GM23338 (cell line): ENCODE data around the gene KRTAP4-3. TPM values are rescaled to one million over a fixed set of nuclear protein-coding genes. Genes with fewer than 3 reads are reported as not detected.

Experiments
- ATAC-seq: fragments of 200-7000 bp; cut with Tn5 transposase; 3 replicates; pipeline ENCODE4 v1.9.1; 2020
- DNase-seq: peaks from one replicate; pipeline ENCODE4 v3.0.0-alpha.2; 2015; ENCODE audit warnings: low spot score
- H2AFZ ChIP-seq: fragments of 200-600 bp; sonication (generic); 2 replicates; pipeline ENCODE4 v1.8.0; 2016; ENCODE audit warnings: antibody characterized with exemption, mild to moderate bottlenecking, moderate library complexity
- H3F3A ChIP-seq: fragments of 200-600 bp; sonication (generic); replicated peaks from 2 replicates; pipeline ENCODE4 v1.8.0; 2017; ENCODE audit warnings: antibody characterized with exemption, mixed run types, low read depth
- H3K27ac ChIP-seq: fragments of 200-600 bp; sonication (generic); 2 replicates; pipeline ENCODE4 v1.6.1; 2016; ENCODE audit warnings: low read depth
- H3K27me3 ChIP-seq: fragments of 200-600 bp; sonication (generic); 2 replicates; pipeline ENCODE4 v1.8.0; 2016; ENCODE audit warnings: mild to moderate bottlenecking, mixed run types, moderate library complexity; ENCODE audit not compliant: insufficient read depth
- H3K36me3 ChIP-seq: fragments of 200-600 bp; sonication (generic); 2 replicates; pipeline ENCODE4 v1.8.0; 2016; ENCODE audit warnings: mild to moderate bottlenecking; ENCODE audit not compliant: insufficient read depth
- H3K4me1 ChIP-seq: fragments of 200-600 bp; sonication (generic); 2 replicates; pipeline ENCODE4 v1.8.0; 2016; ENCODE audit warnings: mild to moderate bottlenecking, moderate library complexity; ENCODE audit not compliant: insufficient read depth
- H3K4me2 ChIP-seq: fragments of 200-600 bp; sonication (generic); 2 replicates; pipeline ENCODE4 v1.7.1; 2017; ENCODE audit warnings: mixed run types
- H3K4me3 ChIP-seq: fragments of 200-600 bp; sonication (generic); 2 replicates; pipeline ENCODE4 v1.6.1; 2016; ENCODE audit warnings: mixed run types
- H3K79me2 ChIP-seq: fragments of 200-600 bp; sonication (generic); replicated peaks from 2 replicates; pipeline ENCODE4 v1.8.0; 2017; ENCODE audit warnings: mild to moderate bottlenecking; ENCODE audit not compliant: insufficient read depth
- H3K9me2 ChIP-seq: fragments of 200-600 bp; sonication (generic); 2 replicates; pipeline ENCODE4 v1.8.0; 2017; ENCODE audit not compliant: insufficient read depth
- H4K20me1 ChIP-seq: fragments of 200-600 bp; sonication (generic); replicated peaks from 2 replicates; pipeline ENCODE4 v1.8.0; 2017; ENCODE audit warnings: mild to moderate bottlenecking; ENCODE audit not compliant: insufficient read depth
- H3K27ac Mint-ChIP-seq: 2 replicates; pipeline ENCODE4 v1.8.0; 2020; ENCODE audit warnings: inconsistent platforms, mild to moderate bottlenecking, moderate library complexity, mixed read lengths
- H3K27me3 Mint-ChIP-seq: 3 replicates; pipeline ENCODE4 v1.8.0; 2022; ENCODE audit warnings: low read depth, mild to moderate bottlenecking, moderate library complexity, mixed read lengths, inconsistent platforms; ENCODE audit not compliant: insufficient read depth, poor library complexity
- H3K36me3 Mint-ChIP-seq: 3 replicates; pipeline ENCODE4 v1.8.0; 2021; ENCODE audit warnings: low read depth, mild to moderate bottlenecking, inconsistent platforms, moderate library complexity, mixed read lengths
- H3K4me1 Mint-ChIP-seq: 3 replicates; pipeline ENCODE4 v1.8.0; 2020; ENCODE audit warnings: mild to moderate bottlenecking, inconsistent platforms, mixed read lengths
- H3K4me3 Mint-ChIP-seq: 3 replicates; pipeline ENCODE4 v1.8.0; 2021; ENCODE audit warnings: moderate library complexity, mild to moderate bottlenecking, inconsistent platforms, mixed read lengths
- H3K9me3 Mint-ChIP-seq: 3 replicates; pipeline ENCODE4 v1.8.0; 2020; ENCODE audit warnings: moderate library complexity, mild to moderate bottlenecking, inconsistent platforms, mixed read lengths
- CREB1 ChIP-seq: fragments of 250-450 bp; sonication (Bioruptor Pico); IDR thresholded peaks from 2 replicates; pipeline ENCODE4 v1.5.0; 2020; ENCODE audit warnings: low read depth, mild to moderate bottlenecking, moderate library complexity
- CTCF ChIP-seq, 2 experiments: fragments of 200-600 bp in 1 of 2; sonication (generic) in 1 of 2; conservative IDR thresholded peaks; 2 replicates each; pipeline versions ENCODE4 v1.5.1 to v1.6.1; 2016 to 2017; ENCODE audit warnings: antibody characterized with exemption in 2 of 2, low read depth in 2 of 2, mild to moderate bottlenecking in 2 of 2, moderate library complexity in 1 of 2
- ETS1 ChIP-seq: IDR thresholded peaks from 2 replicates; pipeline ENCODE4 v1.6.1; 2016; ENCODE audit warnings: antibody characterized with exemption
- EZH2 ChIP-seq: fragments of 200-600 bp; sonication (generic); IDR thresholded peaks from one replicate; pipeline ENCODE4 v1.8.0; 2017; ENCODE audit warnings: antibody characterized with exemption, mild to moderate bottlenecking, low read depth; ENCODE audit not compliant: unreplicated experiment
- EZH2phosphoT487 ChIP-seq: fragments of 200-600 bp; sonication (generic); IDR thresholded peaks from one replicate; pipeline ENCODE4 v1.8.1; 2018; ENCODE audit warnings: antibody characterized with exemption; ENCODE audit not compliant: unreplicated experiment
- JUNB ChIP-seq: IDR thresholded peaks from one replicate; pipeline ENCODE4 v1.6.1; 2016; ENCODE audit warnings: antibody characterized with exemption; ENCODE audit not compliant: unreplicated experiment
- POLR2AphosphoS5 ChIP-seq: IDR thresholded peaks from 2 replicates; pipeline ENCODE4 v1.6.1; 2016; ENCODE audit warnings: antibody characterized with exemption, low read depth
- REST ChIP-seq: IDR thresholded peaks from one replicate; pipeline ENCODE4 v1.6.1; 2018; ENCODE audit warnings: antibody characterized with exemption; ENCODE audit not compliant: unreplicated experiment
- STAT1 ChIP-seq: IDR thresholded peaks from one replicate; pipeline ENCODE4 v1.6.1; 2016; ENCODE audit warnings: antibody characterized with exemption; ENCODE audit not compliant: unreplicated experiment
- ZNF114 ChIP-seq: fragments of 250-450 bp; sonication (Bioruptor Pico); IDR thresholded peaks from 2 replicates; pipeline ENCODE4 v1.5.0; 2020; ENCODE audit warnings: mild to moderate bottlenecking, moderate library complexity
- ZNF331 ChIP-seq: fragments of 250-450 bp; sonication (Bioruptor Pico); IDR thresholded peaks from 2 replicates; pipeline ENCODE4 v1.5.0; 2020; ENCODE audit warnings: low read depth, mild to moderate bottlenecking, moderate library complexity
- ZNF462 ChIP-seq: fragments of 250-450 bp; sonication (Bioruptor Pico); IDR thresholded peaks from 2 replicates; pipeline ENCODE4 v1.5.0; 2020; ENCODE audit warnings: mild to moderate bottlenecking, moderate library complexity
- polyA plus RNA-seq: library from polyadenylated mRNA; unstranded; fragments of >200 nt; fragmentation: Nextera tagmentation; extraction: Ambion mirVana; gene quantifications from 2 replicates; pipeline ENCODE4 v1.2.1, GENCODE V29; 2016
- total RNA-seq: library from RNA; depleted of rRNA; stranded (reverse); fragments of >200 nt; shearing (Covaris generic); gene quantifications from 2 replicates; pipeline ENCODE4 v1.2.3, GENCODE V29; 2014

KRTAP4-3 gene
- total and polyA plus RNA-seq, 2 experiments from 2014 or later: not detected

- TF ChIP-seq EZH2: no peak
- TF ChIP-seq ZNF114: no peak
- TF ChIP-seq ZNF331 (CRISPR knock-in tag): no peak
- TF ChIP-seq EZH2phosphoT487: no peak
- TF ChIP-seq REST: no peak
- no peak for TF ChIP-seq STAT1
- TF ChIP-seq POLR2AphosphoS5: no peak
- TF ChIP-seq JUNB: no peak
- no peak for TF ChIP-seq CTCF (conservative IDR thresholded peaks at IDR 0.05; ENCODE audit: low read depth in 2 of 2)
- TF ChIP-seq CREB1 (CRISPR knock-in tag): no peak
Measured at GRCh38 chr17:41177727-41178271, 9.8 kb upstream of the KRTAP4-3 start, which contains the start of gene KRTAP4-2 (continued).

- Mint-ChIP-seq H3K27ac (no peak overlapping the region), H3K9me3 (no peaks in the 10 kb centered on the region), H3K36me3 (no peaks in the 10 kb centered on the region), H3K27me3 (peaks cover 5% of the 10 kb centered on the region), H3K4me3 (no peak overlapping the region), H3K4me1 (no peaks in the 10 kb centered on the region)
- Histone ChIP-seq H3K79me2 (no peaks in the 10 kb centered on the region), H3F3A (no peaks in the 10 kb centered on the region), H3K27ac (no peak overlapping the region), H3K9me2 (no peaks in the 10 kb centered on the region), H3K4me1 (no peaks in the 10 kb centered on the region), H4K20me1 (no peaks in the 10 kb centered on the region; the same call in 1 of the 2 replicates), H3K36me3 (no peaks in the 10 kb centered on the region), H3K4me2 (no peak overlapping the region), H3K4me3 (no peak overlapping the region), H3K27me3 (no peaks in the 10 kb centered on the region), H2AFZ (no peak overlapping the region)
- ATAC-seq (no peak), DNase-seq (no peak)
- TF ChIP-seq ETS1 (no peak), ZNF462 (CRISPR knock-in tag) (no peak), POLR2AphosphoS5 (no peak), ZNF331 (CRISPR knock-in tag) (no peak), EZH2phosphoT487 (no peak)
Measured at GRCh38 chr17:41176744-41177387, 8.8 kb upstream of the KRTAP4-3 start.
